Naive thymus-derived CD4-positive, alpha-beta T cell (primary cell): ENCODE results near the gene GPR150. TPM values are rescaled to one million over a fixed set of nuclear protein-coding genes. Genes with fewer than 3 reads are reported as not detected.
A peak's percentile ranks its signal among the peaks of the same experiment; 100 is the strongest.

Experiments
- ATAC-seq: fragments of 150-1000 bp; cut with Tn5 transposase; 2 replicates; pipeline ENCODE4 v1.10.0; 2021; ENCODE audit warnings: mild to moderate bottlenecking, moderate library complexity
- CTCF ChIA-PET: fragments of 350-600 bp; sonication (Branson Sonifier 250); formaldehyde crosslinking; loops from one replicate; lab custom pipeline; 2021; ENCODE audit warnings: antibody characterized with exemption; lab: Charles Lee
- POLR2A ChIA-PET: fragments of 350-600 bp; sonication (Branson Sonifier 250); formaldehyde crosslinking; loops from one replicate; lab custom pipeline; 2021; ENCODE audit warnings: antibody characterized with exemption, inconsistent platforms; lab: Charles Lee
- DNase-seq, 9 donors: peaks; one replicate each; pipeline versions ENCODE4 v3.0.0 to v3.0.0-alpha.2; 2020 to 2022; ENCODE audit warnings: mixed read lengths in 1 of 9
- H3K27ac ChIP-seq: one replicate; pipeline ENCODE4 v1.7.0; 2013; ENCODE audit warnings: mild to moderate bottlenecking, low read depth, low read length, moderate library complexity
- H3K27me3 ChIP-seq, 2 donors: one replicate each; pipeline ENCODE4 v1.7.0; 2013; ENCODE audit warnings: low read length in 2 of 2, mild to moderate bottlenecking in 2 of 2, moderate library complexity in 2 of 2; ENCODE audit not compliant: control insufficient read depth in 2 of 2, insufficient read depth in 2 of 2
- H3K36me3 ChIP-seq, 3 experiments: 1 replicate in 2 of 3; 2 replicates in 1 of 3; pipeline ENCODE4 v1.7.0; 2013; ENCODE audit warnings: low read length in 3 of 3, mild to moderate bottlenecking in 3 of 3, moderate library complexity in 1 of 3; ENCODE audit not compliant: insufficient read depth in 3 of 3, control insufficient read depth in 2 of 3
- H3K4me1 ChIP-seq, 2 donors: one replicate each; pipeline ENCODE4 v1.7.0; 2013; ENCODE audit warnings: low read length in 2 of 2, mild to moderate bottlenecking in 2 of 2, moderate library complexity in 1 of 2; ENCODE audit not compliant: control insufficient read depth in 2 of 2, insufficient read depth in 2 of 2
- H3K4me3 ChIP-seq: 2 replicates; pipeline ENCODE4 v1.7.0; 2013; ENCODE audit warnings: mild to moderate bottlenecking, low read length
- H3K9me3 ChIP-seq, 3 experiments: 1 replicate in 2 of 3; 2 replicates in 1 of 3; pipeline ENCODE4 v1.7.0; 2013; ENCODE audit warnings: low read length in 3 of 3; ENCODE audit not compliant: control insufficient read depth in 2 of 3
- H3K27ac Mint-ChIP-seq, 9 donors: one replicate each; pipeline ENCODE4 v1.8.0; 2020 to 2022; ENCODE audit warnings: mixed read lengths in 9 of 9, mild to moderate bottlenecking in 8 of 9, moderate library complexity in 5 of 9, inconsistent platforms in 2 of 9
- H3K27me3 Mint-ChIP-seq, 5 donors: one replicate each; pipeline ENCODE4 v1.8.0; 2021 to 2022; ENCODE audit warnings: mixed read lengths in 5 of 5, mild to moderate bottlenecking in 1 of 5
- H3K36me3 Mint-ChIP-seq, 5 donors: one replicate each; pipeline ENCODE4 v1.8.0; 2020 to 2022; ENCODE audit warnings: mixed read lengths in 5 of 5, mild to moderate bottlenecking in 3 of 5, inconsistent platforms in 1 of 5
- H3K4me1 Mint-ChIP-seq, 7 donors: one replicate each; pipeline ENCODE4 v1.8.0; 2020 to 2022; ENCODE audit warnings: mixed read lengths in 7 of 7, mild to moderate bottlenecking in 3 of 7, inconsistent platforms in 1 of 7
- H3K4me3 Mint-ChIP-seq, 10 donors: one replicate each; pipeline ENCODE4 v1.8.0; 2020 to 2022; ENCODE audit warnings: mild to moderate bottlenecking in 10 of 10, mixed read lengths in 10 of 10, moderate library complexity in 6 of 10, inconsistent platforms in 2 of 10
- H3K9me3 Mint-ChIP-seq, 11 donors: one replicate each; pipeline ENCODE4 v1.8.0; 2020 to 2022; ENCODE audit warnings: mixed read lengths in 11 of 11, mild to moderate bottlenecking in 4 of 11, inconsistent platforms in 1 of 11, moderate library complexity in 1 of 11
- intact Hi-C, 2 donors: fragments of 100-400 bp; cut with micrococcal nuclease; formaldehyde crosslinking; loops; one replicate each; pipeline ENCODE4 v1.15.1; 2023
- polyA plus RNA-seq, 2 donors: library from polyadenylated mRNA; unstranded; fragments of 300-500 nt; fragmentation: Illumina TruSeq; gene quantifications; one replicate each; pipeline ENCODE4 v1.2.3, GENCODE V29; 2021
- total RNA-seq, 6 experiments: library from RNA in 5 of 6; stranded (reverse) in 5 of 6; gene quantifications; 1 replicate in 5 of 6; 2 replicates in 1 of 6; pipeline ENCODE4 v1.2.3 and lab custom pipeline; 2021 to 2026

The GPR150 gene
- total and polyA plus RNA-seq, 7 experiments from 2014 or later = 0.48 to 3.5 (median 1.2) TPM

DNA sequence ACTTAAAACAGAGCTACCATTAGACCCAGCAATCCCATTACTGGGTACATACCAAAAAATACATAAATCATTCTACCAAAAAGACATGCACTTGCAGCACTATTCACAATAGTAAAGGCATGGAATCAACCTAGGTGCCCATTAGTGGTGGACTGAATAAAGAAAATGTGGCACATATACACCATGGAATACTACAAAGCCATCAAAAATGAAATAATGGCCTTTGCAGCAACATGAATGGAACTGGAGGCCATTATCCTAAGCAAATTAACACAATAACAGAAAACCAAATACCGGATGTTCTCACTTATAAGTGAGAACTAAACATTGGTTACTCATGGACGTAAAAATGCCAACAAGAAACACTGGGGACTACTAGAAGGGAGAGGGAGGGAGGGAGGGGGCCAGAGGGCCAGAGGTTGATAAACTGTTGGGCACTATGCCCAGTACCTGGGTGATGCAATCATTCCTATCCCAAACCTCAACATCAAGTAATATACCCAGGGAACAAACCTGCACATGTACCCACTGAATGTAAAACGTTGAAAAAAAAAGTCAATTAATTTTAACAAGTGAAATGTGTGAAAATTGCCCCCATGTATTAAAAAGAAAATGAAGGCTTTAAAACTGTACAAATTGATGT is 24.5 kb upstream of the GPR150 start:
- H3K4me3 ChIP-seq = no peak overlapping the region
- ATAC-seq (no peak), DNase-seq (no peak)
- Mint-ChIP-seq H3K27ac (no peak overlapping the region), H3K9me3 (no peaks in the 10 kb centered on the region), H3K4me3 (no peak overlapping the region), H3K36me3 (peaks cover 0 to 30% (median 0%) of the 10 kb centered on the region in 5 donors), H3K4me1 (peaks cover 10 to 19% (median 16%) of the 10 kb centered on the region in 7 donors), H3K27me3 (no peaks in the 10 kb centered on the region)
- intact Hi-C loops = no loop called here
- H3K27ac ChIP-seq = no peak overlapping the region
- POLR2A ChIA-PET = no interaction called here
- no peaks in the 10 kb centered on the region for H3K27me3 ChIP-seq
- peaks cover 0 to 8% (median 0%) of the 10 kb centered on the region in 3 experiments for H3K36me3 ChIP-seq
- H3K9me3 ChIP-seq = no peaks in the 10 kb centered on the region
- CTCF ChIA-PET = no interaction called here
- H3K4me1 ChIP-seq = peaks cover 0 to 7% of the 10 kb centered on the region in 2 donors

DNA sequence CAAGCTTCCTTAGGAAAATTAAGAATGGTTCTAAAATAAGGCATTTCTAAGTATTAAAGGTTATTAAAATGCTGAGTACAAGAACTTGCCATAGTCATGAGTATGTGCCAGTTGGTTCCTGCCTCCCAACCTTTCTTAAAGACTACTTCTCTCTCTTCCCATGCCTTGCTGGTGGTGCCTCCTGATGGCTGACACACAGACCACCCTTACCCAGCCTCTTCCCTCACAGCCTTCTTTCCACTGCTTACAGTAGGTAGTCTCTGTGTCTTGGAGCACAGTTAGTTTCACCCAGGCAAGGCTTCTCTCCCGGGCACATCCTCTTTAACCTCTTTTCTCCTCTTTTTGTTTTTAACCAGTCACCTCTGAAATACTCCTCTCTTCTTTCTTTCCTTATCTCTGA is 20.6 kb upstream of the GPR150 start:
- DNase-seq (no peak), ATAC-seq (no peak)
- H3K27ac Mint-ChIP-seq = peak overlapping the region in 5 of 9 donors; percentile 9 to 76 (median 23)
- H3K36me3 ChIP-seq = peaks cover 0 to 5% (median 0%) of the 10 kb centered on the region in 3 experiments
- H3K4me3 Mint-ChIP-seq = no peak overlapping the region
- no peaks in the 10 kb centered on the region for H3K9me3 Mint-ChIP-seq
- H3K27me3 Mint-ChIP-seq = no peaks in the 10 kb centered on the region
- ChIA-PET POLR2A (interaction anchor here (0.7 kb wide), 1 partner anchor 13 kb away, joined by 3 read pairs; no protein-coding TSS in a partner anchor), CTCF (interaction anchor here (0.6 kb wide), 1 partner anchor 168 kb away, joined by 4 read pairs; no protein-coding TSS in a partner anchor)
- H3K27me3 ChIP-seq = no peaks in the 10 kb centered on the region
- intact Hi-C loops = no loop called here
- H3K4me1 Mint-ChIP-seq = peaks cover 0 to 12% (median 0%) of the 10 kb centered on the region in 7 donors
- no peak overlapping the region for H3K27ac ChIP-seq
- peaks cover 0 to 24% (median 7%) of the 10 kb centered on the region in 5 donors for H3K36me3 Mint-ChIP-seq
- no peaks in the 10 kb centered on the region for H3K9me3 ChIP-seq
- H3K4me1 ChIP-seq = no peaks in the 10 kb centered on the region
- no peak overlapping the region for H3K4me3 ChIP-seq

- Histone ChIP-seq H3K9me3 (no peaks in the 10 kb centered on the region), H3K36me3 (peaks cover 0 to 5% (median 0%) of the 10 kb centered on the region in 3 experiments), H3K27me3 (no peaks in the 10 kb centered on the region), H3K4me1 (no peaks in the 10 kb centered on the region), H3K27ac (no peak overlapping the region), H3K4me3 (no peak overlapping the region)
- peaks cover 0 to 22% (median 9%) of the 10 kb centered on the region in 5 donors for H3K36me3 Mint-ChIP-seq
- no peaks in the 10 kb centered on the region for H3K9me3 Mint-ChIP-seq
- H3K27ac Mint-ChIP-seq = no peak overlapping the region
- CTCF ChIA-PET = no interaction called here
- H3K4me1 Mint-ChIP-seq = peaks cover 0 to 15% (median 0%) of the 10 kb centered on the region in 7 donors
- intact Hi-C loops = no loop called here
- DNase-seq (no peak), ATAC-seq (no peak)
- POLR2A ChIA-PET = interaction anchor here (1.0 kb wide), 1 partner anchor 46 kb away, joined by 3 read pairs; the partner anchor contains the start of gene RFESD
- H3K4me3 Mint-ChIP-seq = no peak overlapping the region
- no peaks in the 10 kb centered on the region for H3K27me3 Mint-ChIP-seq
Observed at GRCh38 chr5:95600557-95600956, 19.3 kb upstream of the GPR150 start.

DNA sequence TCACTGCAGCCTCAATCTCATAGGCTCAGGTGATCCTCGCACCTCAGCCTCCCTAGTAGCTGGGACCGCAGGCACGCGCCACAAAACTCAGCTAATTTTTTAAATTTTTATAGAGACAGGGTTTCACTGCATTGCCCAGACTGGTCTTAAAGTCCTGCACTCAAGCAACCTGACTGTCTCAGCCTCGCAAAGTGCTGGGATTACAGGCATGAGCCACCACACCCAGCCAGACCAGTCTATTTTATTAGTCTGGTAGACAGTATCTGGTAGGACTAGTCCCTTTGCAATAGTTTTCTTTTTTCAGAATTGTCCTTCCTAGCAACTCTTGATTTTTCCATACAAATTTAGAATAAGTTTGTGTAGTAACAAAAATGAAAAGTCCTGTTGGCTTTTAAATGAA is 14.1 kb upstream of the GPR150 start:
- peaks cover 0 to 5% (median 0%) of the 10 kb centered on the region in 7 donors for H3K4me1 Mint-ChIP-seq
- peaks cover 0 to 16% (median 15%) of the 10 kb centered on the region in 5 donors for H3K36me3 Mint-ChIP-seq
- H3K36me3 ChIP-seq = peaks cover 0 to 5% (median 0%) of the 10 kb centered on the region in 3 experiments
- intact Hi-C loops = loop anchor here in 1 of 2 donors (2.0 kb wide), 1 partner anchor 15 kb away; the partner anchor contains the start of gene GPR150
- H3K4me1 ChIP-seq = no peaks in the 10 kb centered on the region
- no peaks in the 10 kb centered on the region for H3K27me3 Mint-ChIP-seq
- no peak overlapping the region for H3K4me3 Mint-ChIP-seq
- no peaks in the 10 kb centered on the region for H3K27me3 ChIP-seq
- POLR2A ChIA-PET = no interaction called here
- peak overlapping the region in 1 of 9 donors; percentile 17 for H3K27ac Mint-ChIP-seq
- peaks cover 0 to 3% (median 0%) of the 10 kb centered on the region in 11 donors for H3K9me3 Mint-ChIP-seq
- DNase-seq (no peak), ATAC-seq (no peak)
- H3K4me3 ChIP-seq = no peak overlapping the region
- H3K9me3 ChIP-seq = no peaks in the 10 kb centered on the region
- CTCF ChIA-PET = no interaction called here
- no peak overlapping the region for H3K27ac ChIP-seq

GRCh38 chr5:95606419-95606818 is 13.5 kb upstream of the GPR150 start:
- no peaks in the 10 kb centered on the region for H3K27me3 Mint-ChIP-seq
- H3K9me3 ChIP-seq = no peaks in the 10 kb centered on the region

DNA sequence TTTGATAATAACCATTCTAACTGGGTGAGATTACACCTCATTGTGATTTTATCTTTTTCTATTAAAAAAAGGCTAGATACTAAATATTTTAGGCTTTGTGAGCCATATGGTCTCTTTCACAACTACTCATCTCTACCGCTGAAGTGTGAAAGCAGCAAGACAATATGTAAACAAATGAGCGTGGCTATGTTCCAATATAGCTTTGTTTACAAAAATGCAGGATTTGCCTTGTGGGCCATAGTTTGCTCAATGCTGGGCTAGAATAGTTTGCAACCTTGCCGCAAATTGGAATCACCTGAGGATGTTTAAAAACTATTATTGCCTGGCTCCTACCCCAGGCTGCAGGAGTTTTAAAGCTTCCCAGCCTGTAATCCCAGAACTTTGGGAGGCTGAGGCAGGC is 10.2 kb upstream of the GPR150 start:
- Mint-ChIP-seq H3K27ac (no peak overlapping the region), H3K36me3 (peaks cover 7 to 29% (median 27%) of the 10 kb centered on the region in 5 donors), H3K27me3 (no peaks in the 10 kb centered on the region), H3K4me3 (no peak overlapping the region), H3K4me1 (peaks cover 0 to 9% (median 1%) of the 10 kb centered on the region in 7 donors), H3K9me3 (peaks cover 3 to 16% (median 7%) of the 10 kb centered on the region in 11 donors)
- H3K4me3 ChIP-seq = no peak overlapping the region
- ATAC-seq = no peak
- intact Hi-C loops = no loop called here
- H3K27me3 ChIP-seq = no peaks in the 10 kb centered on the region
- no peak overlapping the region for H3K27ac ChIP-seq
- H3K36me3 ChIP-seq = no peaks in the 10 kb centered on the region
- H3K9me3 ChIP-seq = peaks cover 0 to 3% (median 0%) of the 10 kb centered on the region in 3 experiments
- ChIA-PET POLR2A (no interaction called here), CTCF (no interaction called here)
- no peak for DNase-seq
- H3K4me1 ChIP-seq = no peaks in the 10 kb centered on the region

More at GRCh38 chr5:95606419-95606818, 13.5 kb upstream of the GPR150 start:
- Mint-ChIP-seq H3K36me3 (peaks cover 0 to 15% (median 12%) of the 10 kb centered on the region in 5 donors), H3K4me1 (peaks cover 0 to 5% (median 0%) of the 10 kb centered on the region in 7 donors), H3K4me3 (no peak overlapping the region), H3K9me3 (peaks cover 0 to 3% (median 0%) of the 10 kb centered on the region in 11 donors), H3K27ac (peak overlapping the region in 2 of 9 donors; percentile 23 to 34)
- ChIA-PET CTCF (interaction anchor here (0.7 kb wide), 1 partner anchor 119 kb away, joined by 3 read pairs; no protein-coding TSS in a partner anchor), POLR2A (no interaction called here)
- no peak for ATAC-seq
- peaks cover 0 to under 1% (median 0%) of the 10 kb centered on the region in 3 experiments for H3K36me3 ChIP-seq
- H3K27ac ChIP-seq = no peak overlapping the region
- H3K27me3 ChIP-seq = no peaks in the 10 kb centered on the region
- H3K4me1 ChIP-seq = no peaks in the 10 kb centered on the region
- intact Hi-C loops = no loop called here
- DNase-seq = no peak
- no peak overlapping the region for H3K4me3 ChIP-seq
